Muscle layer of colon (tissue), 2 donors: ENCODE data around the gene ALG12.
"Not testable (repeated sequence)": the region's sequence is repeated elsewhere in the genome, so short reads cannot be mapped to it uniquely, and the experiment has no call there.

Experiments
- H3K27ac ChIP-seq: one replicate; pipeline ENCODE4 v1.7.0; 2013; ENCODE audit warnings: low read depth, mild to moderate bottlenecking, low read length, moderate library complexity
- H3K27me3 ChIP-seq, 2 donors: one replicate each; pipeline ENCODE4 v1.7.0; 2013; ENCODE audit warnings: low read length in 2 of 2, mild to moderate bottlenecking in 2 of 2; ENCODE audit not compliant: insufficient read depth in 2 of 2, control insufficient read depth in 1 of 2
- H3K36me3 ChIP-seq: one replicate; pipeline ENCODE4 v1.7.0; 2013; ENCODE audit warnings: mild to moderate bottlenecking, low read length; ENCODE audit not compliant: insufficient read depth
- H3K4me1 ChIP-seq: one replicate; pipeline ENCODE4 v1.7.0; 2013; ENCODE audit warnings: mild to moderate bottlenecking, low read length; ENCODE audit not compliant: insufficient read depth
- H3K4me3 ChIP-seq, 2 donors: one replicate each; pipeline ENCODE4 v1.7.0; 2013; ENCODE audit warnings: low read length in 2 of 2, low read depth in 1 of 2, mild to moderate bottlenecking in 1 of 2, moderate library complexity in 1 of 2
- H3K9ac ChIP-seq: one replicate; pipeline ENCODE4 v1.7.0; 2013; ENCODE audit warnings: low read length
- H3K9me3 ChIP-seq: one replicate; pipeline ENCODE4 v1.7.0; 2013; ENCODE audit warnings: mild to moderate bottlenecking, low read length
- donor health status: abdominal sarcoma.
- donor health status: Adenocarcinoma of cecum.

Gene ALG12

GRCh38 chr22:49861642-49862495, 56.4 kb downstream of the ALG12 start:
- no peak overlapping the region for H3K4me3 ChIP-seq
- H3K9me3 ChIP-seq: no peaks in the 10 kb centered on the region
- H3K36me3 ChIP-seq: no peaks in the 10 kb centered on the region
- no peak overlapping the region for H3K9ac ChIP-seq
- H3K27me3 ChIP-seq: no peaks in the 10 kb centered on the region
- no peak overlapping the region for H3K27ac ChIP-seq
- no peaks in the 10 kb centered on the region for H3K4me1 ChIP-seq

GRCh38 chr22:49858827-49859226, 59.4 kb downstream of the ALG12 start:
- Histone ChIP-seq H3K36me3 (no peaks in the 10 kb centered on the region), H3K9ac (no peak overlapping the region), H3K4me1 (peaks cover 16% of the 10 kb centered on the region), H3K9me3 (no peaks in the 10 kb centered on the region), H3K4me3 (no peak overlapping the region), H3K27ac (no peak overlapping the region), H3K27me3 (no peaks in the 10 kb centered on the region)

GRCh38 chr22:49856766-49857618, 61.2 kb downstream of the ALG12 start:
- Histone ChIP-seq H3K27ac (no peak overlapping the region), H3K4me3 (no peak overlapping the region), H3K9ac (no peak overlapping the region), H3K27me3 (no peaks in the 10 kb centered on the region), H3K4me1 (peaks cover 16% of the 10 kb centered on the region), H3K36me3 (no peaks in the 10 kb centered on the region), H3K9me3 (no peaks in the 10 kb centered on the region)

- H3K4me3 ChIP-seq: no peak overlapping the region
- no peaks in the 10 kb centered on the region for H3K27me3 ChIP-seq
- H3K4me1 ChIP-seq: peaks cover 16% of the 10 kb centered on the region
- no peaks in the 10 kb centered on the region for H3K9me3 ChIP-seq
- H3K36me3 ChIP-seq: no peaks in the 10 kb centered on the region
- H3K9ac ChIP-seq: no peak overlapping the region
- H3K27ac ChIP-seq: no peak overlapping the region
Measured at GRCh38 chr22:49856343-49856742, 61.9 kb downstream of the ALG12 start.

DNA sequence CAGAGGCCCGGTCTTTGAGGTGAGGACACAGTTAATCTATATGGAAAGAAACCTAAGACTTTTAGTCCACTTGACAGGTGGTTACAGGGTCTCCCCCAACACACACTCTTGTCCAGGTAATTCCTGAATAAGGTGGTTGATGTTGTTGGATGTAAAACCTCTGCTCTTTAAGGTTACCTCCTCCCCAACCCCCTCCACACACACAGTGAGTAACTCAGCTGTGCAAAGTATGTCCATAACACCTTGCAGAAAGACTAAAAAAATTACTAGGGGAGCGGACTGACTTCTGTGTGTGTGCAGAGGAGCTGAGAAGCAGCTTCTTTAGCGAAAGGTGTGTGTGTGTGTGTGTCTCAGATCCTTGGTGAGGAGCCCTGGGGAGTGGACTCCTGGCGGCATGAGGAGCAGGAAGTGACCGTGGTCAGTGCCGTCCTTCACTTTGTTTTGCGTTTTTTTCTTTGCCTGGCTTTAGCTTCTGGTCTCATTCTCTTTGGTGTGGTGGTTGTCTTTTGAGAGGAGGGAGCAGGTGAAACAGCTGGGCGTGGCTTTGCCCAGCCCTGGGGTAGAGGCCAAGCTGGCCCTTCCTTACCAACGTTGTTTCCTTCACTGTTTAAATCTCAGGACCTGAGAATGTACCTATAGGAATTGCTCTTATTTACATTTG, 62.9 kb downstream of the ALG12 start:
- Histone ChIP-seq H3K4me3 (peak overlapping the region; percentile 35 to 44), H3K9me3 (no peaks in the 10 kb centered on the region), H3K27ac (no peak overlapping the region), H3K36me3 (no peaks in the 10 kb centered on the region), H3K9ac (no peak overlapping the region), H3K4me1 (peaks cover 16% of the 10 kb centered on the region), H3K27me3 (peaks cover 0 to 5% of the 10 kb centered on the region in 2 donors)

DNA sequence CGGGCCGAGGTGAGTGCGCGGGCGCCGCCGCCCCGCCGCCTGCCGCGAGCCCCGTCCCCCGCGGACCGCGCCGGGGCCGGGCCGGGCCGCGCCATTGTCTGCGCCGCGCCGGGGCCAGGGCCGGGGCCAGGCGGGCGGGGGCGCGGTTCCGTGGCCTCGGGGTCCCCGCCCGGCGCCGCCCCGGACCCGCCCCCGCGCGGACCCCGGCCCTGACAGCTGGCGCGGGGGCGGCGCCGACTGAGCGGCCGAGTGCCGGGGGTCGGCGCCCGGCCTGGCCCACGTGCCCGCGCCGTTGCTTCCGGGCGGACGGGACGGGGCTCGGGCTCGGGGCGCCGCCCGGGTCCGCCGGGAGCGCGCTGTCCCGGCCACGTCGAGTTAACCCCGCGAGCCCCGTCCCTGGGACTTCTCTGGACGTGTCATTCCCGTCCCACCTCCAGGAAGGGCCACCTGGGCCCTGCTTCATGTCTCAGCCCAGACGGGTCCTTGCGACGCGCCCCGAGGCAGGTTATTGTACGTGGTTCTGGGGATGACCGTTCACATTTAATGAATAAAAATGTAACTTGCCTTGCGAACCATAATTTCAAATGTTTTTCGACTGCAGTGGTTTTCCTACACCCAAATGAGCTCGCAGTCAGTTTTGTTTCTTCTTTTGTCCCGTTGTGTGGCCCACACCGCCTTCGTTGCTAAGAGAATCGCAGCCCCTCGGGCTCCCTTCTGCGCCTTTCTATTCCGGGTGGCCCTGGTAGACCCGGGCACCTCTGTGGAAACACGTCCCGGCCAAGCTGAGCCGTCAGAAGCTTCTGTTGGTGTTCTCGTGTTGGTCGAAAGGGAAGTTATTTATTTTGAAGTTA, 64.0 kb downstream of the ALG12 start:
- peak overlapping the region; percentile 35 to 44 for H3K4me3 ChIP-seq
- no peaks in the 10 kb centered on the region for H3K36me3 ChIP-seq
- H3K27ac ChIP-seq: peak overlapping the region; percentile 78
- H3K27me3 ChIP-seq: peaks cover 3 to 16% of the 10 kb centered on the region in 2 donors
- H3K9ac ChIP-seq: no peak overlapping the region
- H3K4me1 ChIP-seq: peaks cover 16% of the 10 kb centered on the region
- H3K9me3 ChIP-seq: no peaks in the 10 kb centered on the region

- Histone ChIP-seq H3K9me3 (no peaks in the 10 kb centered on the region), H3K27me3 (peaks cover 3 to 26% of the 10 kb centered on the region in 2 donors), H3K4me1 (peaks cover 16% of the 10 kb centered on the region), H3K9ac (peak within 1 kb of the TSS; percentile 49), H3K4me3 (peak within 1 kb of the TSS; percentile 71 to 73), H3K36me3 (no peaks in the 10 kb centered on the region), H3K27ac (peak within 1 kb of the TSS; percentile 94)
Measured at GRCh38 chr22:49852898-49853894, 65.0 kb downstream of the ALG12 start, which contains the start of gene ZBED4. TSS of gene ZBED4 (plus strand) at chr22:49853844. CDS start at chr22:49883663, 29,819 bp downstream.

- Histone ChIP-seq H3K9ac (peak overlapping the region; percentile 49), H3K27me3 (peaks cover 3 to 29% of the 10 kb centered on the region in 2 donors), H3K4me1 (peaks cover 16% of the 10 kb centered on the region), H3K4me3 (peak overlapping the region; percentile 71 to 73), H3K27ac (peak overlapping the region; percentile 94)
- not testable (repeated sequence) for H3K9me3 ChIP-seq, H3K36me3 ChIP-seq
Measured at GRCh38 chr22:49852568-49852897, 65.7 kb downstream of the ALG12 start.

- Histone ChIP-seq H3K9ac (no peak overlapping the region), H3K4me3 (no peak overlapping the region), H3K27me3 (peaks cover 3 to 29% of the 10 kb centered on the region in 2 donors), H3K4me1 (peaks cover 16% of the 10 kb centered on the region), H3K36me3 (no peaks in the 10 kb centered on the region), H3K9me3 (no peaks in the 10 kb centered on the region), H3K27ac (no peak overlapping the region)
Measured at GRCh38 chr22:49850959-49851802, 67.1 kb downstream of the ALG12 start.
